GM03348 (cell line): ENCODE results near the gene PRKACG.
A peak's percentile ranks its signal among the peaks of the same experiment; 100 is the strongest.
"Not testable (repeated sequence)": the region's sequence is repeated elsewhere in the genome, so short reads cannot be mapped to it uniquely, and the experiment has no call there.

Experiments
- DNase-seq: peaks from one replicate; pipeline ENCODE4 v3.0.0; 2012; ENCODE audit warnings: low spot score

The PRKACG gene

GRCh38 chr9:69023650-69024049, 9.7 kb upstream of the PRKACG start:
- DNase-seq = no peak

DNA sequence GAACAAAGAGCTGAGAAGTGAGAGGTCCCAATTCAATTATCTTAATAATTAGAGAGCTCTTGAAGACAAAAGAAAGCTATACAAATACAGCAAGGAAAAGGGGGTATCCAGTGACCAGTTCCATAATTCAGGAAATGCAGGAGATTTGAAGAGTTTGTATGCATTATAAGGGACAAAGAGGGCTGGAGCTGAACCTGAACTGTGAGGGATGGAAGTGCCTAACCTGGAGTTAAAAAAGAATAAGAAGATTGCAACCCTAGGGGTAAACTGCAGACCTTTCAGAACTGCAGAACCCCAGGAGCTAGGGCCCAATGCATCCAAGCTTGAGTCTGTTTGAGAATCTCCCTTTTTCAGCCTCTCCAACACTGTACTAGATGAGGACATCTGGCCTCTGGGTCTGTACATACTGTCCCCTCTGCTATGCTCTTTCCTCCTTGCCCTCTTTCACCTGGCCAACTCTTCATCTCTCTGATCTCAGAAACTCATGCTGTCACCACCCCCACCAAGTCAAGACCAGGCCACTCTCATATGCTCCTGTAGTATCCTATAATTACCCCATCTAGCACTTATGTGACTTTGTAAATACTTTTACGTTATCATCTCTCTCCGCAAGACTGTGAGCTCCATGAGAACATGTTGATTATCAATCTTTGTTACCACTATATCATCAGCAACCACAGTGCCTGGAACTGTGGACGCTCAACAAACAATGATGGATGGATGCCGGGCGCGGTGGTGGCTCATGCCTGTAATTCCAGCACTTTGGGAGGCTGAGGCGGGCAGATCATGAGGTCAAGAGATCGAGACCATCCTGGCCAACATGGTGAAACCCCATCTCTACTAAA, 6.6 kb upstream of the PRKACG start:
- DNase-seq = no peak

GRCh38 chr9:69019808-69020207, 5.9 kb upstream of the PRKACG start:
- DNase-seq = no peak

- no peak for DNase-seq
Measured at GRCh38 chr9:69018737-69019136, 4.8 kb upstream of the PRKACG start.

- DNase-seq = no peak
Measured at GRCh38 chr9:69016191-69017096, 2.5 kb upstream of the PRKACG start.

DNA sequence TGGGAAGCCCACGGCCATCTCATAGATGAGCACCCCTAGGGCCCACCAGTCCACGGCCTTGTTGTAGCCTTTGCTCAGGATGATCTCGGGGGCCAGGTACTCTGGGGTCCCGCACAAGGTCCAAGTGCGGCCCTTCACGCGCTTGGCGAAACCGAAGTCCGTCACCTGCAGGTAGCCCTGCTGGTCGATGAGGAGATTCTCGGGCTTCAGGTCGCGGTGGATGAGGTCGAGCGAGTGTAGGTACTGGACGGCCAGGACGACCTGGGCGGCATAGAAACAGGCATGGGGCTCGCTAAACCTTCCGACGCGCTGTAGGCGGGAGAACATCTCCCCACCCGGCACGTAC, 558 bp downstream of the PRKACG start:
- no peak for DNase-seq

DNA sequence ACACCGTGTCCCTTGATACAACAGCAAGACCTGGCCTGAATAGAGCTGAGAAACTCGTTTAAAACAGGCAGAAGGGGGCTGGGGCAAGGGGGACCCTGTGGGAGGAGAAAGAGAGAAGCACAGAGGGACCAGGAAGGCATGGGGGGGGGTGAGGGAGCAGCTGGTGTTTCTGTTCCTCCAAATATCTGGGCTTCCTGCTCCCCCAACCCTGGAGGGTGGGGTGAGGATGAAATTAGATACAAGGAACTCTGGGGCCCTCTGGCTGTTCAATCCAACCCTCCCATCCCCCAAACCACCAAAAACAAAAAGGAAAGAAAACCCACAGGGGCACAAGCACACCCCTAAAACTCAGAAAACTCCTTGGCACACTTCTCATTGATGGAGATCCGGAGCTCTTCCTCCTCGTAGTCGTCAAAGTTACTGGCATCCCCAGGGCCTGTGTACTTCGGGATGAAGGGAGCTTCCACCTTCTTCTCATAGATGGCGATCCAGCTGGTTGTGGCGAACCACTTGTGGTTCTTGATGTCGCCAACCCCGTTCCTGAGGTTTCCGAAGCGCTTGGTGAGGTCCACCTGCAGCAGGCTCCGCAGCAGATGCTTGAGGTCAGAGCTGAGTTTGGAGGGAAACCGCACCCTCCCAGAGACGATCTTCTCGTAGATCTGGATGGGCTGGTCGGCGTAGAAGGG, 1.1 kb downstream of the PRKACG start:
- no peak for DNase-seq

DNA sequence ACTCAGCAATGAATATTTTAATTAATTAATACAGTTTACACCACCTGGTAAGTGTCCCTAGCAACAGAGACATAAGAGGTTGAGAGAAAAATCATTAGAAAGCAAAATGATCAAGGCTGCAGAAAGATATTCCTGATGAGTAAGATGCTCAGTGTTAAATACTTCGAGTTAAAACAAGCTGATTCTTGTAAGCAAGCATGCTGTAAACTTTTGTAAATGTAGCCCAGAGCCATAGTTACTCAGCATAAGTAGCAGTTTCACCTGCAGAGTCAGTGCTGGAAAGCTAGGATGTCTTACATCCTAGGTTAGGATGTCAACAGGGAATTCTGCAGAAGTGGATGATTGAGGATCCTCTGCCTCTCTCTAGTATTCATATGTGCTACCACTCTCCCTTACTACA, 4.2 kb downstream of the PRKACG start:
- no peak for DNase-seq

GRCh38 chr9:69004836-69005235, 9.1 kb downstream of the PRKACG start:
- DNase-seq = no peak

GRCh38 chr9:69003051-69003450, 10.9 kb downstream of the PRKACG start:
- DNase-seq = no peak

GRCh38 chr9:69001921-69002320, 12.0 kb downstream of the PRKACG start:
- DNase-seq = no peak

DNA sequence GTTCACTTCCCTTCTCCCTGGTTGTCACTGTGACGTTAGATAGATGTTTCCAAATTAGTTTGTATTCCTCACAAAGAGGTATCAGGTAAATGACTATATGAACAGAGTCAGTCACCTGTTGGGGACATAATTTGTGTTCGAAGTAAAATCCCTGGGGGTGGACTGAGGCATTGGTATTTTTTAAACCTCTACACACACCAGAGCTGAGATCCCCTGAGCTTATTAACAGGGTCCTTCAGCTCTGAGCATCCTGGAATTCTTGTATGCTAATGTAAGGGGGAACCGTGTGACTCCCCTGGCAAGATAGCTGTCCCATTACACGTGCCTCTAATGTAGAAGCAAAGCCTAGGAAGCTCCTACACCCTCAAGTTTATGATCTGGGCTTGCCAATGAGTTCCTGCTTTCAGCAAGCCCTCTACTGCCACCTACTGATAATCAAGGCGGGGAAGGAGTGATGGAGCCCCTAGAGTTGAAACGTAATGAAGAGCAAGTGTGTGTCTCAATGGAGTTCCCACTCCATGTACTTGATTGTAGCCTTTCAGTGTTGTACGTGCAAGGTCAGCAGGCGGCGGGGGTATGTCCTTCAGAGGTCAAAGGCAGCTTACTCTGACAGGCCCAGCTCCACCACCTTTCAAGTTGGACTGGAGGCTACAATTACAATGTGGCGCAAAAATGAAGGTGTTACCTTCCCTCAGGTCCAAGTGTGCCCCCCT, 14.4 kb downstream of the PRKACG start:
- peak; percentile 84 for DNase-seq

DNA sequence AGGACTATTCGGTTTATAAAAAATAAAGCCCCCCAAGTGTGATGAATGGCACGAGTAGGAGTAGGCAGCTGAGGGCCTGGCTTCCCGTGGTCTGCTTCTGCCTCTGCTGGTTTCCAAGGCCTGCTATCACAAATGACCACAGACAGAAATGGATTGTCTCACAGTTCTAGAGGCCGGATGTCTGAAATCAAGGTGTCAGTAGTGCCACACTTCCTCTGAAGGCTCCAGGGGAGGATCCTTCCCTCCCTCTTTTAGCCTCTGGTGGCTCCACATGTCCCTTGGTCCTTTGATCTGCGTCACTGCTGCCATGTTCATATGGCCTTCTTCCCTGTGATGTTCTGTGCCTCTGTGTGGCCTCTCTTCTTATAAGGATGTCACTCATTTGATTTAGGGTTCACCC, 15.1 kb downstream of the PRKACG start:
- DNase-seq = no peak

DNA sequence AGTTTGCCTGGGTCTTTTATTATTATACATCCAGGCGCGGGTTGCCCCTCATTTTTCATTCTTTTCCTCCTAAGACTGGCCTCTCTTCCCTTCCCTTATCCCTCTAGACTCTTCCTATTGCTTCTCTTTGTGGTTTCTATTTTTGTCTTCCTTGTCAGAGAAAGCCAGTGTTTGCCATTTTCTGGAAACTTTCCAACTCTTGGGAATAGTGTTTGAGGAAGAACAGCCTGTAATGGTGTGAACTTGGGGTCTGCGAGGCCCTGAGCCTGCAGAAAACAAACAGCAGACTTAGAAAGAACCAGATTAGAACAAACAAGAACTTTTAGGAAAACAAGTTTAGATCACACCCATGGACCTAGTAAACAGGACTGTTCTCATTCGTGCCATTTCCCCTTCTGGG, 15.5 kb downstream of the PRKACG start:
- no peak for DNase-seq

GRCh38 chr9:68997666-68998065, 16.2 kb downstream of the PRKACG start:
- DNase-seq = no peak

- DNase-seq = no peak
Measured at GRCh38 chr9:68996462-68996861, 17.5 kb downstream of the PRKACG start.

DNA sequence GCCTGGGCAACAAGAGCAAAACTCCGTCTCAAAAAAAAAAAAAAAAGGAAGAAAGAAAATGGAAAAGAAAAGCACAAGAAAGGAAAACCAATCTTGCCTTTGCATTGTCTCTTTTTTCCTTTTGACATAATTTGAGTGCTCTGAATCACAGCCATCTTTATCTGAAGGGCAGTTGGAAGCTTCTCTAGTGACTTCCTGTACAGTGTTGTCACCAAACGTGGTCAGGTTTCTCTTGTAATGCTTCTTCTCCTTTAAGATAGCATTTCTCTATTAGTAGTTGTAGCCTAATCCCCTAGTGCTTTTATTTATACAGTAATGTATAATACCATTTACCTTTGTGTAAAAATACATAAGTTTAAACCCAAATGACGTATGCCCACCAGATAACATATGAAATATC, 18.1 kb downstream of the PRKACG start:
- DNase-seq = no peak

DNA sequence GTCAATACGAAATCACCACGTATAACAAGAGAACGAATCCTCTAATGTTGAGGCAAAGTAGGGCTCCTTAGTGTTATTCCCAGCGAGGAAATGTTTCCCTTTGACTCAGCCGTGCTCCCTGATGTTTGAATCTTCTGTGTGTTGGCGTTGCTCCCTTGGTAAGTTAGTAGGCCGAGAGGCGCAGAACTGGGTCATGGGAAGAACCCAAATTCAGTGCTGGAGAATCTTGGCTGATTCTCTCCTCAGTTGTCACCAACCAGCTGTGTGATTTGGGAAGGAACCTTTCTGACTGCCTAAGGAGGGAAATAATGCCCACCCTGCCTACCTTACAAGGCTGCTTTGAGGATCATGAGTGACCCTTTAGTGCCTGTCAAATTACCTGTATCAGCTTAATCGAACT, 22.5 kb downstream of the PRKACG start:
- no peak for DNase-seq

GRCh38 chr9:68986949-68987348, 27.0 kb downstream of the PRKACG start:
- DNase-seq = not testable (repeated sequence)

DNA sequence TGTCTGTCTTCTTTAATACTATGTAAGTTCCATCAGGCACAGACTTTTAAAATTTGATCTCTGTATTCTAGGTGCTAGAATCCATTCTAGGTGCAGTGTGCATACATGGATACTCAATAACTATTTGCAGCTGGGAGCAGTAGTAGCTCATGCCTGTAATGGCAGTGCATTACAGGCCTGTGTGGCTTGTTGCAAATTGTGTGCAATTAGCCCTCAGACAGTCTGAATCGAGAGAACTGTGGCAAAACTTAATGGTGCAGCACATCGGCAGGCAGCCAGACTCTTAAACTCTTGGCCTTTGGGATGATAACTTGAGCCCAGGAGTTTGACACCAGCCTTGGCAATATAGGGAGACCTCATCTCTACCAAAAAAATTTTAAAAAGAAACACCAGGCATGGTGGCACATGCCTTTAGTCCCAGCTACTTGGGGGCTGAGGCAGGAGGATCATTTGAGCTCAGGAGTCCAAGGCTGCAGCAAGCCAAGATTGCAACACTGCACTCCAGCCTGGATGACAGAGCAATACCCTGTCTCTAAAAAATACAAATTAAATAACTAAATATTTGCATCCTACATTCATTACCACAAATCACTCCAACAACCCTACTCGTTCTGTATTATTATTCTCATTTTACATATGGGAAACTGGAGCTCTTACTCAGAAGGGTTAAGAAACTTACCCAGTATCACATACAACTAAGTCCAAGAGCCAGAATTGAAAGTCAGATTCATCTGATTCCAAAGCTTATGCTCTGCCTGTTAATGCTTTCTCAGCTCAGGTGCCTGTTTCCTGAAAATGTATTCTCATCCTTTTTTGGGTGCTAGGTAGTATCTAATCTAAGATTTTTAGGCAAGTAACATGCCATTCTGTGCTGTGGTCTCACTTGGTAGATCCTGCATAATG, 30.1 kb downstream of the PRKACG start:
- no peak for DNase-seq

- DNase-seq = no peak
Measured at GRCh38 chr9:68983008-68983411, 30.9 kb downstream of the PRKACG start.
